Effector CD8-positive, alpha-beta T cell (primary cell): ENCODE measurements around the gene C19orf85.

Experiments used
- DNase-seq: peaks from one replicate; lab custom pipeline; 2025; lab: John Stamatoyannopoulos, UW

Gene C19orf85

DNA sequence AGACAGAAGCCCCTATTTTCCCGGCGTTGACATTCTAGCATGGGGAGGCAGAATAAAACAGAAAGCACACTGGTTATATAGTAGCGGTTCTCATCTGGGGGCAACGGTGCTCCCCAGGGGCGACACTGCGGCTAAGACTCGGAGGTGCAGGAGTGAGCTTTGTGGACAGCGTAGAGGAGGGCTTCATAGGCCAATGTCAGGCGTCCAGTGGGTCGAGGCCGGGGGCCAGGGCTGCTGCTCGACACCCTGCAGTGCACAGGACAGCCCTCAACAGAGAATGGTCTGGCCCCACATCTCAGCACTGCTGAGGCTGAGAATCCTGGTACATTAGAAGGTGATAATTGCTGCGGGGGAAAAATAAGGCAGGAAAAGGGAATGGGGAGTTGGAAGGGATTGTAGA is 13.4 kb upstream of the C19orf85 start:
- DNase-seq: no peak

DNA sequence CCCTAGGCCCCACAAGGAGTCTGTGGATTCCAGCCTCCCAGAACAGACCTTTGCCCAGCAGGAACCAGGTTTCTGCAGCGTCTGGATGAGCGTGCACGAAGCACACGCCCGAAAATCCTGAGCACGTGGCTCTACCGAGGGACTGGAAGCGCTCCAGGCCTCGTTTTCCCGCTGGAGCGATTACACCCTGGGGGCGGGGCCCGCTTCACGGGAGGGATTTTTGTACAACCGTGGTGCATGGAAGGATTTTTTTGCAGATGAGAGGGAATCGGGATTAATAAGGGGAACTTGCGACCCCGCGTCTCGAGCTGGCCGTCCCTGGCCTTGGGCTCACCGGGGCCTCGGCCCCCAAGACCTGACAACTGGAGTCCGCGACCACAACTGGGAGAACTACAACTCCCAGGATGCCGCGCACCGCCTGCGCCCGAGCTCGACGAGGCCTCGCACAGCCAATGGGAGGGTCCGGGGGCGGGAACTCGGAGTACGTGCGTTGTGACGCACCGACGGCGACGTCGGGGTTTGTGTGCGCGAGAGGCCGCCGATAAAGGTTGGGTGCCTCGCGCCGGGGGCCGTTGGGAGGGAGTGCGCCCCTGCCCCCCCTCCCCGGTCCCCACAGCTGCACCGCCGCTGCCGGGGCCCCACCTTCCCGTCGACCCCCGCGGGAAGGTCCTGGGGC is 11.7 kb upstream of the C19orf85 start, which contains the start of gene ZNF628:
TSS of gene ZNF628 (plus strand) at position 518 of the 676 bp plus-strand sequence. CDS start 3,294 bp downstream, outside the sequence.
- DNase-seq: peak; percentile 94

DNA sequence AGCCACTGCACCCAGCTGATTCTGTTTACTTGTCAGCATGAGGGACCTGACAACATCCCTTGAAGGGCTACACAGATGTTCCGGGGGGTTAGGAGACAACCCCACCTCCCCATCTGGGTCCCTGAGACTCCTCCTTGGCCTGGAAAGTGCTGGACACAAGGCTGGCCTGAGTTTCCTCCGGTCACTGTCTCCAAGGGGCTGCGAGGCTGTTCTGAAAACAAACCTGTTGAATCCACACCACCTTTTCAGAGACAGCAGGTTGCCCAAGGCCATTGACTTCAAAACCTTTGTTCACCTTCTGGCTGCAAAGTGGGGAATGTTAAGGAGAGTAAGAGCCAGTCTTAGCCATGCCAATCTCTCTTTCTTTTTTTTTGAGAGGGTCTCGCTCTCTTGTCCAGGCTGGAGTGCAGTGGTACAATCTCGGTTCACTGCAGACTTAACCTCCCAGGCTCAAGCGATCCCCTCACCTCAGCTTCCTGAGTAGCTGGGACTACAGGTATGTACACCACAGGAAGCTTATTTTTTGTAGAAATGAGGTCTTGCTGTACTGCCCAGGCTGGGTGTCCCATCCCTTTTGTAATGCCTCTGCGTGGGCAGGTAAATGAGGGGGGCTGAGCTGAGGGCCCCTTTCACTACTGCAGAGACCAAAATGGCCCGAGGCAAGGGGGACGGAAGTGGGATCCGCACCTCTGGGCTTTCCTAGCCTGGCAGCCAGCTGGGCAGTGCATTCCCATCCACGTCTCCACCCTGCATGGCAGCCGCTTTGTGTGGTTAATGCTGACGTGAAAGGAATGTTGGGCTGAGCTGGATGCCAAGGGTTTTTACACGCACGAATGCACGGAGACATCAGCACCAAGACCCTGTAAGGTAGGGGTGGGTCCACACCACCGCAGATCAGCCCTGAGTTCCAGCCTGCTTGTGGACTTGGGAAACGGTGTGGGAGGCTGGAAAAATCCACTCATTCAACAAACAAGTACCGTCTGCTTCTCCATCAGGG is 10.0 kb upstream of the C19orf85 start:
- DNase-seq: no peak

- no peak for DNase-seq
Observed at GRCh38 chr19:55473225-55474012, 8.9 kb upstream of the C19orf85 start.

DNA sequence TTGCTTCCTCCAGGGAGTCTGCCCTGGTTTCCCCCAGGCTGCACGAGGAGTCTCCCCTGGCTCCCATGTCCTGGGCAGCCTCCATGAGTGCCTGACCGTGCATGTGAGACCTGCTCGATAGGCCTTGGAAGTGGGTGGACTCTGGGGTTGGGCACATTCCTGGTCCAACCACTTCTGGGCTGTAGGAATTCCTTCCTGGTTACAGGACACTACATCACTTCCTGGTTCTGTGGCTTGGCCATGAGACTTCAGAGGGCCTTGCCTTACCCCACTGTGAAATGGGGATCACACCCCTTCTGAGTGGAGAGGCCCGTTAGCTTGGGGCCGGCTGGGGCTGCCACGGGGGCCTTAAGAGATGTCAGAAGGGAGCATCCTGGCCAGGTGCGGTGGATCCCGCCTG is 7.9 kb upstream of the C19orf85 start:
- DNase-seq: no peak

GRCh38 chr19:55471266-55471665 is 6.7 kb upstream of the C19orf85 start:
- DNase-seq: no peak

DNA sequence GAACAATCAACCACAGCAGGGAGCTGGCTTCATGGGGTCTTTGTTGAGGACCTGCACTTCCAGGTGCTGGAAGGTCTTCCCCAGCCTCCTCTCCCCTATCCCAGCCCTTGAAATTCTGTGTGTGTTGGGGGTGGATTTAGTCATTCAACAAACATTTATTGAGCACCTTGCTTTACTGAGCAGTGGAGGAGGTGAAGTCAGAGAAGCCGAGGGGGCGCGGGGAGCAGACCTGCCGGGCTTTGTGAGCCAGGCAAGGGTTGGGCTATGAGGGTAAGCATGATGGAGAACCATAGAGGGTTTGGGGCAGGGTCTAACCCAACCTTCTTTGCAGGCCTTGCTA is 3.5 kb upstream of the C19orf85 start:
- no peak for DNase-seq

GRCh38 chr19:55467236-55468053 is 2.9 kb upstream of the C19orf85 start:
- DNase-seq: peak; percentile 61

GRCh38 chr19:55466241-55466614 is 1.7 kb upstream of the C19orf85 start:
- no peak for DNase-seq

DNA sequence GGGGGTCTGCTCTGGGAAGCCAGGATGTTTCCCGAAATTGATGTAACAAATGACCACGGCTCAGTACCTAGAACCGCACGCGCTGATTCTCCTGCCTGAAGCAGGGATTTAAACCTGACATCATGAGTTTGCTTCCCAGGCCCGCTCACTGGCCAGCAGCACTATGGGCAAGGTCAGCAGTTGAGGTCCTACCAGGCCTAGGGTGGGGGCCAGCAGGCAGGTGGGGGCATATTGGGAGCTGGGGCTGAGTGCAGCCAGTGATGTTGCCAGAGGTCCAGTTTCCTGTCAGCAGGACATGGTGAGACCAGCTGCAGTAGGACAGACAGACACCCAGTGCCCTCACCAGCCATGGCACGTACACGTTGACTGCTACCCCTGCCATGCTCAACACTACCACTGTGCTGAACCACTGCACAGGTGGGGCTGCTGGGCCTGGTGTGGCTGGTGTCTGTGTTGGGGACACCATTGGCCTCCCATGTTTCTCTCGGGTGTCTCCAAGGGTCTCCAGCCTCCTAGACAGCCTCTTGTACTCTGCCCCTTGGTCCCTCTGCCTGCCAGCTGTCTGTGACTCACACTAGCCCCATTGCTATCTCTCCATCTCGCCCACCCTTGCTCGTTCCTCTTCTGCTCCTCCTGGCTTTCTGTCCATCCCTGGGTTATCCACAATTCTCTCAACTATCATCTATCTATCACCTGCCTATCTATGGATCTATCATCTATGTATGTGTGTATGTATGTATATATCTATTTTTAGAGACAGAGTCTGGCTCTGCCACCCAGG is 1.1 kb upstream of the C19orf85 start:
- DNase-seq: no peak

- DNase-seq: no peak
Observed at GRCh38 chr19:55464039-55464661, 401 bp downstream of the C19orf85 start.

GRCh38 chr19:55463583-55464031 is 944 bp downstream of the C19orf85 start:
- DNase-seq: no peak

DNA sequence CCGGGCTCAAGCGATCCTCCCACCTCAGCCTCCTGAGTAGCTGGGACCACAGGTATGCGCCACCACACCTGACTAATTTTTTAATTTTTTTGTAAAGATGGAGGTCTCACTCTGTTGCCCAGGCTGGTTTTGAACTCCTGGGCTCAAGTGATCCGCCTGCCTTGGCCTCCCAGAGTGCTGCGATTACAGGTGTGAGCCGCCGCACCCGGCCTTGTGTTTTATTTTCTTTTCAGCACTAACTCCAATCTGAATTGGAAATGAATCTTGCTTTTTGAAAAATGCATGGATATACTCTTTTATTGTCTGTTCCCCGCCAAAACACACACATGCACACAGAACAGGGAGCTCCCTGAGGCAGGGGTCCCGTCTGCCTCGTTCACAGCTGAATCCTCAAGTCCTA is 1.8 kb downstream of the C19orf85 start:
- no peak for DNase-seq

- DNase-seq: no peak
Observed at GRCh38 chr19:55461974-55462626, 2.5 kb downstream of the C19orf85 start.

- peak; percentile 100 for DNase-seq
Observed at GRCh38 chr19:55461259-55461973, 3.1 kb downstream of the C19orf85 start, which contains the start of gene ISOC2. TSS of gene ISOC2 (minus strand) at chr19:55461642. CDS start at chr19:55456486, 5,156 bp downstream.

GRCh38 chr19:55460670-55461258 is 3.8 kb downstream of the C19orf85 start:
- peak; percentile 17 for DNase-seq

DNA sequence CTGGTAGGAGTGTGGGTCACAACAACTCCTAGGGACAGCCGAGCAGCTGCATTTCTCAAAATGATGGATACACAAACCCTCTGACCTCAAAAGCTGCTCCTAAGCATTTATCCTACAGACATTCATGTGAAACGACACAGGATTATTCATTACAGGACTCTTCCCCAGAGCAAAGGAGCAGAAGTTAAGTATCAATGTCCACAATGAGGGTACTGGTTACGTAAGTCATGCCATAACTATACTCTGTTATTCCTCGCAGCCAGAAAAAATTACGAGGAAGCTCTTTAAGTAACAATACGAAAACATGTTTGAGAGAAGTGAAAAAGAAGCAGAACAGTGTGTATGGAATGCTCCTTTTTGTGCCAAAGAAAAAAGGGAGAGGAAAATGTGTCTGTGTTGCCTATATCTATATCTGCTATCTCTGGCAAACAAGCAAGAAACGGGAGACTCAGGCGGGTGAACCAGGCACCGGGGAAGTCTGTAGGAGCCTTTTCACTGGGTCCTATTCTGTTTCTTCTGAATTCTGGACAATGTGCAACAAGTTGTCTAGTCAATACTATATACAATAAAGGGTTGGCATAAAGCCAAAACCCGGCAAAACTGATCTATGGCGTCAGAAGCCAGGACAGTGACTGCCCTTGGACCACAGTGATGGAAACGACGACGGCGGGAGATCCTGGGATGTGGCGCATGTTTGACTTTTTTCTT is 4.4 kb downstream of the C19orf85 start:
- DNase-seq: no peak

DNA sequence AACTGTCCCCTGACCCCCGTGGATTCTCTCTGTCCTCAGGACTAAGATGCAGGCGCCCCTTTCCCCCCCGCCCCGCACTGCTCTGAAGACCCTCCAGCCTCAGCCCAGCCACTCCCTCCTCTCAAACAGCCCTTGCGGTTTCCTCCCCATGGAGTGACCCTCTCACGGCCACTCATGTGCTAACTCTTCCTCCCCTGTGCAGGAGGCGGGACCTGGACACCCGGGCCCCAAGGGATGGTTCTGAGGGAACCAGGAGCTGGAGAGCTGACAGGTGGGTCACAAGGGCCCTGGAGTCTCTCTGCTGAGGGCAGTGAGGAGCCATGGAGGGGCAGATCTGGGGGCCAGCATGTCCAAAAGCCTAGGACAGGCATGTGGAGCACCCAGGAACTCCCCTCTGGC is 5.0 kb downstream of the C19orf85 start:
- DNase-seq: no peak
